Stimulated activated CD4-positive, alpha-beta T cell treated with anti-CD3 and anti-CD28 coated beads, TNF-alpha, amount 100 ng/mL, for 1 hour (primary cell): ENCODE results near the gene EDARADD.

Source experiments
- DNase-seq, 3 donors: peaks; one replicate each; pipeline ENCODE4 v3.0.0-alpha.2; 2020; ENCODE audit warnings: low read depth in 3 of 3, low spot score in 1 of 3

EDARADD gene

GRCh38 chr1:236392182-236392581, 1.9 kb upstream of the EDARADD start:
- no peak for DNase-seq

- peak in 1 of 3 donors; percentile 7 for DNase-seq
Measured at GRCh38 chr1:236394879-236395229, 768 bp downstream of the EDARADD start.

GRCh38 chr1:236395230-236395946, 1.3 kb downstream of the EDARADD start:
- peak in 1 of 3 donors; percentile 10 for DNase-seq

DNA sequence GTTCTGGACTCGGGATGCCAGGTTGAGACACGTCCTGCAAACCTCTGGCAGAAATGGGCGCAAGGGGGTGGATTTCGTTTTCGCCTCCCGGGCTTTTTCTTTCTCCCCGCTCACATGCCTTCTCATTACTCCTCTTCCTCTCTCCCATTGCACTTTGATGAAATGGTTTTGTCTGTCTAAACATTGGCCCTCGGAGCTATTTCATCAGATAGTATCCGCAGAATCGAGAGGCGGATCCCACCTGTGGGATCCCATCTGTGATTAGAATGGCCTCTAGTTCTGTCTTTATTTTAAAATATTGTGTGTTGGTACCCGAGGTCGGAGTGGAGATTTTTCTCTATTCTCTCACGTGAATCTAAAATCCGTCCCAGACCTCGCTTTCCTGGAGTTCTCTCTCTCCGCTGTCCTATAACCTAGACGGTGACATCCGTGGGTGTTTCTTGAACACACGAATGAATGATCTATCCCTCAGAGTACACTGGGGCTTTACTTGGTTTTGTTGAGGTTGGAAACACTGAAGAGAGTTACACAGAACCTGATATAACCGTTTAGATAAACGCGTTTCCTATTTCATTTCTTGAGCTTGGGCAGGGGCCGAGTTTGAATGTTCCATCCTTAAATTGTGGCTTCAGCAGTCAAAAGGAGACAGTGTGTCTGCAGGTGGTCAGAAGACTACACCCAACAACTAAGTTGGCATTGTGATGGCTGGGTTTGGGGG, 2.0 kb downstream of the EDARADD start:
- no peak for DNase-seq

DNA sequence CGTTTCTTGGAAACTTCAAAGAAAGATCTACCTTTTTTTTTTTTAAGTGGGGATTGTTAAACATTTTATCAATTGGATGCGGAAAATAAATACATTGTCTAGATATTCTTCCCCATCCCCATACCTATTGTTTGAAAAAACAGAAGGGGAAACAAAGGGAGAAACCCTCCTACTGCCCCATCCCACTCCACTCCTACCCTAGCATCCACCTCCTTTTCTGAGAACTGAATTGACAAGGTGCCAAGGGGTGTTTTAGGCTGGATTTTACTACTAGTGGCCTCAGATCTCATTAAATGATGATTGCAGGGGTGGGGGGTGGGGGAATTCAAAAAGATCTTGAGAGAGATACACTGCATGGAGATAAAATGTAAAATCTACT, 2.6 kb downstream of the EDARADD start:
- DNase-seq: no peak

GRCh38 chr1:236397173-236397759, 3.2 kb downstream of the EDARADD start:
- no peak for DNase-seq

DNA sequence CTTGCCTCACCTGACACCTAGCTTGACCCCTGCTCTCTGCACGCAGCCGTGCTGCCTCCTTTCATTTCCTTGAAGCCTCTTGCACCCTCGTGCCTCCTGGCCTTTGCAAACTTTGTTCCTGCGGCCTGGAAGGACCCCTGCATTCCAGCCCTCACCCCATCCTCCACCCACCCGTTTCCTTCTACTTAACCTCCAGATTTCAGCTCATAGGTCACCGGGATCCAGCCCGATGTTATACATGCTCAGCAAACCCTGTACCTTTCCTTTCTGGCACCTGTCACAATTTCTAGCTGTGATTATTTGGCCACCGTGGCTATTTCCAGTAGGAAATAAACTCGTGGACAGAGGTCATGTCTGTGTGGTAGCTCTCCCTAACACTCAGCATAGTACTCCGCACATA, 4.5 kb downstream of the EDARADD start:
- no peak for DNase-seq

DNA sequence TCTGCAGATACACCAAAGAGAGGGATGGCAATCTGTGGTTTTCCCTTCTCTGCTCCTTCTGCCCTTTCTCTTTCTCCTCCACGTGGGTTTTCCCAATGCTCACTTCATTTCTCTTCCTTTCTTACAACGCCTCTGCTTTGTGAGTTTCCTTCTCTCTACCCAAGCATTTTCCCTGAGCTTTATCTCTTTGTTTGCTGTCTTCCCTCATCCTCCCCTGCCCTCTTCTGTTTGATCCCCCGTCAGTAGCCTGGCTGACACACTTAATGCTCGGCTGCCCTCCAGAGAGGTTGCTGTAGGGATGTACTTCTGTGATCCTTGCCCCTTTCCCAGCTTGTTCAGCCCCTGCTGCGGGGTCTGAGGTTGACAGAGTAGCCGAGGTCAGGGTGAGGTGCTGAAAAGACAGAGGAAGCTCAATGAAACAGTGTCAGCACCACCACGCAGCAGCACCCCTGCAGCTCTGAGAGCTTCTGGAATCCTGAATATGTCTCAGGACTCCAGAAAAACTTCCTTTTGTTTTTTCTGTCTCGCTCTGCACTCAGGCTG, 6.0 kb downstream of the EDARADD start:
- no peak for DNase-seq

DNA sequence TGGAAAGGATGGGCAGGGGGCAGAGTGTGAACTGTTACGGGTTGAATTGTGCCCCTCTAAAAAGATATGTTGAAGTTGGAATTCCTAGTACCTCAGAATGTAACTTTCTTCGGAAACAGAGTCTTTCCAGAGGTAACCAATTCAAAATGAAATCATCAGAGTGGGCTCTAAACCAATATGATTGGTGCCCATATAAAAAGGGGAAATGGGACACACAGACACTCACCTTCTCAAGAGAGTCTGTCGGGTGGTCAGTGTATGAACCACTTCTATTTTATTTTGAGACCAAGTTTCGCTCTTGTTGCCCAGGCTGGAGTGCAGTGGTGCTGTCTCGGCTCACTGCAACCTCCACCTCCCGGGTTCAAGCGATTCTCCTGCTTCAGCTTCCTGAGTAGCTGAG, 7.6 kb downstream of the EDARADD start:
- no peak for DNase-seq

DNA sequence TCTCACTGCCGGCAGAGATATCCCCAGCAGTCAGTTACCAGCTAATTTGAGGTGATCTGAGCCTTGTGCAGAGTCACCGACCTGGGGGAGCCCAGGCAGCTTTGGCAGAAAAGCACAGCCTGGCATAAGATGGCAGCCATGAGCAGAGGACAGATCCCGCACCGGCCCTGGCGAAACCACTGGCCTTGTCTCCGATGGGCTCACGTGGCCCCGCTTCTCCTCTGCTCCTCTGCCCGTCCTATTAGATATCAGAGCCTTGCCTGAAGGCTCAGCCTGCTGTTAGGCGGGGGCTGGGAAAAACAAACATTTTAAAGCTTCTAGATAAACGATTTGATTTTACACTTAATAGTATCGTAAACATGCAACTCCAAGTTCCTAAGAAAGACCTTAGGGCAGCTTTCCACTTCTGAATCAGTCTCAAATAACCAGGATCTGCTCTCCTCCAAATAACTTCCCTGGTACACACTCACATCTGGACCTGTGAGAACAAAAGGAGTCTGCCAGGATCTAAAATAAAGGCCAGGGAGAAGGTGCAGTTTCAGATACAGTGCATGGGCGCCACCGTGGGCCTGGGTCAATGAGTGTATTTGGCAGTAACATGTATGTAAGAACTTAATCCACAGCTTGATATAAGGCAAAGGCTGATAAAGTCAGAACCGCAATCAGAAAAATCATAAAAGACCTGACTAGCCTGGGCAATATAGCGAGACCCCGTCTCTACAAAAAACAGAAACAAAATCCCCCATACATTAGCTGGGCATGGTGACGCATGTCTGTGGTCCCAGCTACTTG, 10.0 kb downstream of the EDARADD start:
- DNase-seq: no peak

- DNase-seq: no peak
Measured at GRCh38 chr1:236407059-236407458, 13.0 kb downstream of the EDARADD start.

GRCh38 chr1:236413688-236414087, 19.6 kb downstream of the EDARADD start:
- no peak for DNase-seq

GRCh38 chr1:236416165-236416564, 22.1 kb downstream of the EDARADD start:
- DNase-seq: peak in 1 of 3 donors; percentile 3

DNA sequence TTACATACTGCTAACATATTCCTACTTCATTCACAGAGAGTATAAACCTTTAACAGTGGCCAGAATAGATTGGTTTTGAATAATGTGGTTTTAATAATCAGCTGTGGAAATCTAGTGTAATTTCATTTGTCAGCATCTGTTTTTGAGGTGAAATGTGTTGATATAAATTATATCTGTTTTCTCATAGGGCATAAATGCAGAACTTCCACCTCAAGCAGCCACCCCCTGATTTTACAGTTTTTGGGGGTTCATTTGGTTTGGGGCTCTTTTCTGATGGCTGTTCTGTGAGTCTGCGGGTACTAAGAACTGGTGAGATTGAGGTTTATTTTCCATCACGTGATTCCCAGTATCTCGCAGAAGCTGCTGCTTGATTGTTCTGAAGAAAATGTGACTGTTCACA, 23.2 kb downstream of the EDARADD start:
- no peak for DNase-seq

DNA sequence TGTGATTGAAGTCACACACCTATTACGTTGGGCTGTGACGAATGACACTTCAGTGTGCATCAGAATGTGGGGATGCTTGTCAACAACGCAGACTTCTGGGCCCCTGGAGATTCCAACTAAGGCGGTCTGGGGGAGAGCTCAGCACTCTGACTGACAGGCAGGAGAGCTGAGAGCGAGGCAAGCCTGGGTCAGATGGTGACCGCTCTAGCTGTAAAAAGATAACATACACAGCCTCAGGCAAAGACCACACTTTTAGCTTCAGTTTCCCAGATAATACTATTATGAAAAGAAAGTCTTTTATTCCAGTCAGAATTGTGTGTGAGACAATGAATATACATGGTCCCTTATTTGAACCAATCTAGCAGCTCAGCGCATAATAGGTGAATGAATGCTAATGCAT, 25.4 kb downstream of the EDARADD start:
- DNase-seq: no peak

DNA sequence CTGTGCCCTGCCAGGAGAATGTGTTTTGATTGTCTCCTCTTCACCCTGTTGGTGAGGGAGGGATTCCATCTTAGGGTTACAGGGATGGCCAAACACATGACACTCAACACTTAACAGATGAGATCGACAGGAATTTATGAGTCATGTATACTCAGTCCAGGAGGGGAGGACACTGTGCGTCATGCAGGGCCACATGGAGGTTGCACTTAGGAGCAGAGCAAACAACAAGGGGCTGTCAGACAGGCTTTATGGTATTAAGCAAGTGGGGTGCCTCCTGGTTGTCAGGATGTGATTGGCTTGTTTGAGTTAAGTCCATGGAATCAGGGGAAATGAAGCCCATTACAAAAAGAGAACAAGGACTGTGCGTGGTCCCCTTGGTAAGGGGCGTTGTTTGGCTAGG, 26.9 kb downstream of the EDARADD start:
- DNase-seq: no peak

- DNase-seq: no peak
Measured at GRCh38 chr1:236421850-236422516, 27.9 kb downstream of the EDARADD start.

DNA sequence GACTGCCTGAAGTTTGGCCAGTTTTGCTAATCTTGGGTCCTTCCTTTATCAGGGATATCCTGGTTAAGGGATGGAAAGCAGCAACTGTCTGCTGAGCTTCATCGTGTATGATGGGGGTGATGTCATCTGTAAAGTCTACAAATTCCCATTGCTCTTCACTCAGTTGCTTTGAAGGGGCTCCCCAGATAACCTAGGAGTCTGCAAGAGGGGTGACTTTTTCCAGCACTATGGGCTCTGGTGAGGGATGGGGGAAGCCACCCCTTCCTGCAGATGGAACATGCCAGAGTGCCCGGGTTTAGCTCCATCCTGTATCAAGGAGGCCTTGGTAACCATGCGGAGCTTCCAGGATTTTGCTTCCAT, 28.4 kb downstream of the EDARADD start:
- DNase-seq: no peak

DNA sequence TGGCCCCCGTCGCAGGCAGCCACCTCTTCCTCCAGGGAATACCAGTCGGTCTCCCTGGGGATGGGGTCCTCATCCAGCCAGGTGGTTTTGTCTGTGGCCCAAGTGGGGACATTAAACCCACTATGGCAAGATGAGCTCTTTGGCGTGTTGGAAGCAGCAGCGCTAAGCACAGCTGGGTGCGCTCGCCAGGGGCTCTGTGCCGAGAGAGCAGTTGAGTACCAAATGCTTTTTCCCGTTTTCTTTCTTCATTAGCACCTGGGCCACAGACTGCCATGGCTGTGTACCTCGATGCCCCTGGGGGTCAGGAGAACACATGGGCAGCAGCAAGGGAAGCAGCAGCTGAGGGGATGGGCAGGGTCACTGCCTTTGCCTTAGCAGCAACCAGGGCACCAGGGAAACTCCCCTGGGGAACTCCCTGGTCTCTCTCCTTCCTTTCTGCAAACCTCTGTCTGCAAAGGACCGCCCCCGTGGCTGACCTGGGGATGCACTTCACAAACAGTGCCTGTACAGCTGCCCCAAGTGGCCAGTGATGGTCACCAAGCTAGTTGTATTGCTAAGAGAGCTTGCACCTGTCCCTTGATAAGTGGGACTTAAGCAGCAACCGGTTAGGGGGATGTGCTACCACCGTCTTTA, 31.1 kb downstream of the EDARADD start:
- no peak for DNase-seq

DNA sequence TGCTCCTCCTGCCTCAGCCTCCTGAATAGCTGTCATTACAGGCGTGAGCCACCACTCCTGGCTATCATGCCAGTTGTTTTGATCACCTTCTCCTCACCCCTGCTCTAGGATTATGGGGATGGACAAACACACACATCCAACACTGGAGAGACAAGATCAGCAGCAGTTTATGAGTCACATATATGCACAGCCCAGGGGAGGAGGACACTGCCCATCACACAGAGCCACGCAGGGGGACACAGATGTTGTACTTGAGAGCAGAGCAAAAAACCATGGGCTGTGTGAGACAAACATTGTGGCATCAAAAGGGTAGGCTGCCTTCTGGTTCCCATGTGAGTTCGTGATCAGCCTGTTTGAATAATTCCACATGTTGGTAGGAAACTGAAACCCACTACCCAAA, 32.1 kb downstream of the EDARADD start:
- no peak for DNase-seq
